Testis (tissue), 2 donors: Measurements from ENCODE around the gene YTHDC1.

Experiments
- CTCF ChIP-seq, 3 experiments: fragments of 450-650 bp in 2 of 3; fragments of 200-600 bp in 1 of 3; sonication (generic) in 1 of 3; IDR thresholded peaks; one replicate each; pipeline ENCODE4 v1.5.1; 2016 to 2019; ENCODE audit warnings: antibody characterized with exemption in 3 of 3, mild to moderate bottlenecking in 2 of 3, moderate library complexity in 1 of 3
- POLR2A ChIP-seq: fragments of 450-650 bp; IDR thresholded peaks from one replicate; pipeline ENCODE4 v1.6.1; 2017; ENCODE audit warnings: antibody characterized with exemption, mild to moderate bottlenecking, moderate library complexity

DNA sequence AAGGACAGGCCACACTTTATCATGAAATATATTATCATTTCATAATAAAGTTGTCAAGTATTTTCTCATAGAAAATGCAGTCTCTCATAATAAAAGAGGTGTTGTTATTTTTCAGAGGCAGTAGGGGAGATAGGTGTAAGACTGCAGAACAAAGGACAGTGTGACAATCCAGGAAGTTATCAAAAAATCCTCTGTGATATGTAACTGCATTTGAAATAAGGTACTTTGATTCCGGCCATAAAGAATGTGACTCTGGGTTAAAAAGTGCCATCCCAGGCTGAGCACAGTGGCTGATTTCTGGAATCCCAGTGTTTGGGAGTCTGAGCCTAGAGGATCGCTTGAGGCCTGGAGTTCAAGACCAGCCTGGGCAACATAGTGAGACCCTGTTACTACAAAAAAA lies 66.8 kb downstream of the YTHDC1 start:
- TF ChIP-seq CTCF (IDR thresholded peaks at IDR 0.05) = no peak
- TF ChIP-seq POLR2A = no peak
